Eye (tissue), 1 donor: ENCODE data around the gene RGS11.
A peak's percentile ranks its signal among the peaks of the same experiment; 100 is the strongest.

Experiments
- DNase-seq: peaks from one replicate; pipeline ENCODE4 v3.0.0-alpha.2; 2015

Gene RGS11

DNA sequence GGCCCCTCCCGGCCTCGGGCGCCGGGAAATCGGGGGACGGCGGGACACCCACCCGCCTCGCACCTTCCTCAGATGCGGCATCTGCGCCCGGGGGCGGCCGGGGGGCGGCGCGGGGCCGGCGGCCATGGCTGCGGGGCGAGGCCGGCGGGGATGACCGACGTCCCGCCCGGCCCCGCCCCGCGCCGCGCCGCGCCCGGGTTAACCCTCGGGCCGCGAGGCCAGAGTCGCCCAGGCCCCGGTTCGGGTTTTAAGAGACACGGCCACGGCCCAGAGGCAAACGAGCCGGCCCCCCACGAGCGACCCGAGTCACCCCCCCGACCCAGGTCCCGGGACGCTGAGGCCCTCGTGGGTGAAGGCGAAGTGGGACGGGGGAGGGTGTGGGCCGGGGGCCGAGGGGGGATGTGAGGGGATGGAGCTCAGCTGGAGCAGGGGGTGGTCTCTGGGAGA is at the start of gene RGS11:
Gene RGS11 (minus strand): TSS at position 159 of the 447 bp plus-strand sequence. CDS start 33 bp downstream, at position 126.
- peak; percentile 21 for DNase-seq

DNA sequence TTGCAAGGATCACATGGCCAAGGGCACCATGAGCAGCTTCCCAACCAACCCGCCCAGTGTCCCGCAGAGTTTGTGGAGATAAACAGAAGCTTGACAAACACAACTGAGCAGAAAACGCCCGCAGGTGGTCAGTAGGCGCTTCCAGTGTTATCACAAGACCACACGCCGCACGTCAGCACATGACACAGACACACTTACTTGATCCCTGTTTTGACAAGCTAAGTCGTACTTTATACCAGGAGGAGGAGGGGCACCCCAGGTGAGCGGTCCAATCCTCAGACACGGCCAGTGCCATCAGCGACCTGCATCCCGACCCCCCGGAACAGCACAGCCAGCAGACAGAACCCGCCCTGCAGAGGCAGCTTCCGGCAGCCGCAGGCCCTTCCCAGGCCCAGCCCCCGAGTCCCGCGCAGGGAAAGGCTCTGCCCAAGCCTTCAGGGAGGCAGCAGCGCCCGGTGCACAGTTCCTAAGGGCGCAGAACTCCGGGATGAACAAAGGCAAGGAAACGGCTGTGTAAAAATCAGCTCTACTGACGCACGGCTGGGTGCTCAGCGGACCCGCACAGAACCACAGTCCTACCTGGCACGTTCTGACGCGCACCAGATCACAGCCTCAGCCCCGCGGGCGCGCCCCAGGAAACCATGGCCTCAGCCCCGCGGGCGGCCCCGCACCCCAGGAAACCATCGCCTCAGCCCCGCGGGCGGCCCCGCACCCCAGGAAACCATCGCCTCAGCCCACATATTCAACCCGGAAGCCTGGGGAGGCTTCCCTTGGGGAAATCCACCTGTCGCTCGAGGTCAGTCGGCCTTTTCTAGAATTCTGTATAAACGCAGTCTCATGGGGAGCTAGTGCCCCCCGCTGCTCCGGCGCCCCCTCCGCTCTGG is 48.9 kb upstream of the RGS11 start:
- peak; percentile 14 for DNase-seq

GRCh38 chr16:324201-324450 is 48.4 kb upstream of the RGS11 start:
- no peak for DNase-seq

GRCh38 chr16:322476-323143 is 46.9 kb upstream of the RGS11 start:
- DNase-seq: no peak

GRCh38 chr16:321532-321931 is 45.8 kb upstream of the RGS11 start:
- no peak for DNase-seq

DNA sequence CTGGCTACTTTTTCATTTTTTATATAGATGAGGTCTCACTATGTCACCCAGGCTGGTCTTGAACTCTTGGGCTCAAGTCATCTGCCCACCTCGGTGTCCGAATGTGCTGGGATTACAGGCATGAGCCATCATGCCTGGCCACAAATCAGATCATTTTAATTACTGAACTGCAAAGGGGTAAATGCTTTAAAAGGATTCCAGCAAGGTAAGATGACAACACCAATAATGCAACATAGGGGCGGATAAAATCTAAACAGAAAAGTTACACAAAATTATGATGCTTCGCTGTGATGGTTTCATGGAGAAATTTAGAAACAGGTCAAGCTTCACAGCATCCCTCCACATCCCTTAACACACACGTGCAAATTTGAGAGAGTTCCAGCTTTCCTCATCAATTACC is 44.5 kb upstream of the RGS11 start:
- DNase-seq: no peak

DNA sequence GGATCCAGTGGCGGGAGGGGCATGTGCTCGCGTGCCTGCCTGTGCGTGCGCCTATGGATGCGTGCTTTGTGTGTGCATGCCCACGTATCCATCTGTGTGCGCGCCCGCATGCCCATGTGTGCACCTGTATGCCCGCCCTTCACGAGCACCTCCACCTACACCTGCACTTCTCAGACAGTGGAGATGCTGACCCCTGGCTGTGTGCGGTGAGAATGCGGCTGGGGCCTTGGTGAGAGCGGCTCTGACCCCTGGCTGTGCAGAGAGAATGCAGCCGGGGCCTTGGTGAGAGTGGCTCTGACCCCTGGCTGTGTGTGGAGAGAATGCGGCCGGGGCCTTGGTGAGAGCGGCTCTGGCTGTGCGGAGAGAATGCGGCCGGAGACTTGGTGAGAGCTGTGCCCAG is 42.9 kb upstream of the RGS11 start:
- peak; percentile 40 for DNase-seq

- DNase-seq: no peak
Measured at GRCh38 chr16:317583-317982, 41.8 kb upstream of the RGS11 start.

DNA sequence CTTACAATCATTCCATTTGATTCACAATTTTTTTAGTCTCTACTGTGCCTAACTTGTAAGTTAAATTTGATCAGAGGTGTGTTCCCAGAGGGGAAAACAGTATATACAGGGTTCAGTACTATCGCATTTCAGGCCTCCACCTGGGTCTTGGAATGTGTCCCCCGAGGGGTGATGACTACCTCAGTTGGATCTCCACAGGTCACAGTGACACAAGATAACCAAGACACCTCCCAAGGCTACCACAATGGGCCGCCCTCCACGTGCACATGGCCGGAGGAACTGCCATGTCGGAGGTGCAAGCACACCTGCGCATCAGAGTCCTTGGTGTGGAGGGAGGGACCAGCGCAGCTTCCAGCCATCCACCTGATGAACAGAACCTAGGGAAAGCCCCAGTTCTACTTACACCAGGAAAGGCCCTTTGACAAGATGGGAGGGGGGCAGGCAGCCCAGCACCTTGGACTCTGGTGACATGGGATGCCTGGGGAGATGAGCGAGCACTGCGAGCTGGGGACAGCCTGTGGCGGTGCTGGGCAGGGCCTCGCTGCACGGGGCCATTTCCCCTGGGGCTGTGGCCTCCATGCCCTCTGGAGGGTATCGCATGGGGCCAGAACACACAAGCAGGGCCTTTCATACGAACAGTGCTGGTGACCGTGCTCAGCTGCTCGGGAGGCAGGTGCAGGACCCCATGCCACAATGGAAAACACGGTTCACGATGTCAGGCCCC is 41.2 kb upstream of the RGS11 start:
- DNase-seq: no peak

GRCh38 chr16:314795-315299 is 39.1 kb upstream of the RGS11 start:
- DNase-seq: peak; percentile 38

- DNase-seq: peak; percentile 25
Measured at GRCh38 chr16:314351-314750, 38.6 kb upstream of the RGS11 start.

GRCh38 chr16:311725-312124 is 36.0 kb upstream of the RGS11 start:
- DNase-seq: no peak

GRCh38 chr16:309476-309875 is 33.7 kb upstream of the RGS11 start:
- DNase-seq: no peak

GRCh38 chr16:307691-308312 is 32.1 kb upstream of the RGS11 start:
- DNase-seq: no peak

GRCh38 chr16:306911-307370 is 31.2 kb upstream of the RGS11 start:
- no peak for DNase-seq

GRCh38 chr16:305916-306626 is 30.3 kb upstream of the RGS11 start:
- DNase-seq: peak; percentile 25

DNA sequence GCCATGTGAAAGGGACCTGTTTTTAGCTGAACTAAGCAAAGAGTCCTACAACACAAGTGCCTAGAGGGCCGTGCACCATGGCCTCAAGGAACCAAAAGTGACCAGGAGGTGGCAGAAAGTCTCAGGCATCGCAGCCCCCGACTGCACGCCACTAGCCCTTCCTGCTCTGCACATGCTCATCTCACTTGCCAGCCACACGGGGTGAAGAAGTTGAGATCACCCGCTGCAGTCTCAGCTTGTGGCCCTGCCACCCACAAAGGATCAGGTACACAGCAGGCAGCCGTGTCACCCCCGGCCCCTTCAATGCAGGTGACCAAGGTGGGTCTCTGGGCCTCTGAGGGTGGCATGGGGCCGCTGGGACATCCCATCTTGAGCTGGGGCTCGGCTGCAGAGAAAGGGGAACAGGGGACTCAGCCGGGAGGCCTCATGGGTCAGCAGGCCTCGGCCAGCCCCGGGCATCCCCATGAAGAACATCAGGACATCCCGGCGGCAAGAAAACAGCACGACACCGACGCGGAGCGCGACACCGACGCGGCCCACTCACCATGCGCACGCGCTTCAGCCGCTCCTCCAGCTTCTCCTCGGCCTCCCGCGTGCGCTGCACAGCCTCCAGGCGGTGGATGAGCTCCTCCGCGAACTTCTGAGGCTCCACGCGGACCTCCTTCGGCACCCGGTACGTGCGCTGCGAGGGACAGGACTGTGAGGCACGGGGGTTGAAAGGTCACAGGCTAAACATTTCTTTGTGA is 28.2 kb upstream of the RGS11 start:
- no peak for DNase-seq

- DNase-seq: no peak
Measured at GRCh38 chr16:301950-302349, 26.2 kb upstream of the RGS11 start.

- no peak for DNase-seq
Measured at GRCh38 chr16:301235-301634, 25.5 kb upstream of the RGS11 start.

- DNase-seq: no peak
Measured at GRCh38 chr16:297832-298231, 22.1 kb upstream of the RGS11 start.

- no peak for DNase-seq
Measured at GRCh38 chr16:296806-297510, 21.2 kb upstream of the RGS11 start.
